ENCODE results near the gene CHRM1.

DNA sequence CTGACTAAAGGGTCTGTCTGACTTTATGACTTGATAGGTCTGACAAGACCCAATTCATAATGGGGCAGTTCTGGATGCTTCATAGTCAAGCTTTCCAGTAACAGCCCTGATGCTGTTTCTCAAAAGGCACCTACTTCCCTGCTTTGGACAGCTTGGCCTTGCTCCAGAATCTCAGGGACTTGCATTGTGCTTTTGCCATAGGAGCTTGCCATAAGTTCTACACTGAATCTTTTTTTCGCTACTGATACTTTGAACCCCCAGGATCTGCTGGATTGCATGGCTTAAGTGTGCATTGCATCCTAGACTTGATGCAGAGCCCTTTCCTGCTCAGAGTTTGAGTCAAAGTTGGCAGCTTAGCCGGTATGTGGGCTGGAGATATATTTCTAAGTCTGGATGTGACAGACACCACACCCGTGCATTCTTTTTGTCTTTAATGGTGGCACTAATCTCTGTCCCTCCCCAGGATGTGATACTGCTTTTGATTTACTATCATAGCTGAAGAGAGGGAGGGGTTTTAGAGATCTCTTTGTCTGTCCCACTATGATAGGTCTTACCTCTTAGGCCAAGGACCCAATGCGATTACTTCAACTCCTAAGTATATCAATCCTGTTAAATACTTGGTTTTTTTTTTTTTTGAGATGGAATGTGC lies 57.4 kb downstream of the CHRM1 start:
- no peak for TF ChIP-seq ZNF791 (tag by site-specific recombination; IDR thresholded peaks at IDR 0.05)
- TF ChIP-seq, protein P1, sequence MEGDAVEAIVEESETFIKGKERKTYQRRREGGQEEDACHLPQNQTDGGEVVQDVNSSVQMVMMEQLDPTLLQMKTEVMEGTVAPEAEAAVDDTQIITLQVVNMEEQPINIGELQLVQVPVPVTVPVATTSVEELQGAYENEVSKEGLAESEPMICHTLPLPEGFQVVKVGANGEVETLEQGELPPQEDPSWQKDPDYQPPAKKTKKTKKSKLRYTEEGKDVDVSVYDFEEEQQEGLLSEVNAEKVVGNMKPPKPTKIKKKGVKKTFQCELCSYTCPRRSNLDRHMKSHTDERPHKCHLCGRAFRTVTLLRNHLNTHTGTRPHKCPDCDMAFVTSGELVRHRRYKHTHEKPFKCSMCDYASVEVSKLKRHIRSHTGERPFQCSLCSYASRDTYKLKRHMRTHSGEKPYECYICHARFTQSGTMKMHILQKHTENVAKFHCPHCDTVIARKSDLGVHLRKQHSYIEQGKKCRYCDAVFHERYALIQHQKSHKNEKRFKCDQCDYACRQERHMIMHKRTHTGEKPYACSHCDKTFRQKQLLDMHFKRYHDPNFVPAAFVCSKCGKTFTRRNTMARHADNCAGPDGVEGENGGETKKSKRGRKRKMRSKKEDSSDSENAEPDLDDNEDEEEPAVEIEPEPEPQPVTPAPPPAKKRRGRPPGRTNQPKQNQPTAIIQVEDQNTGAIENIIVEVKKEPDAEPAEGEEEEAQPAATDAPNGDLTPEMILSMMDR (tag by site-specific recombination; IDR thresholded peaks at IDR 0.05), result no peak
- TF ChIP-seq, protein P2, sequence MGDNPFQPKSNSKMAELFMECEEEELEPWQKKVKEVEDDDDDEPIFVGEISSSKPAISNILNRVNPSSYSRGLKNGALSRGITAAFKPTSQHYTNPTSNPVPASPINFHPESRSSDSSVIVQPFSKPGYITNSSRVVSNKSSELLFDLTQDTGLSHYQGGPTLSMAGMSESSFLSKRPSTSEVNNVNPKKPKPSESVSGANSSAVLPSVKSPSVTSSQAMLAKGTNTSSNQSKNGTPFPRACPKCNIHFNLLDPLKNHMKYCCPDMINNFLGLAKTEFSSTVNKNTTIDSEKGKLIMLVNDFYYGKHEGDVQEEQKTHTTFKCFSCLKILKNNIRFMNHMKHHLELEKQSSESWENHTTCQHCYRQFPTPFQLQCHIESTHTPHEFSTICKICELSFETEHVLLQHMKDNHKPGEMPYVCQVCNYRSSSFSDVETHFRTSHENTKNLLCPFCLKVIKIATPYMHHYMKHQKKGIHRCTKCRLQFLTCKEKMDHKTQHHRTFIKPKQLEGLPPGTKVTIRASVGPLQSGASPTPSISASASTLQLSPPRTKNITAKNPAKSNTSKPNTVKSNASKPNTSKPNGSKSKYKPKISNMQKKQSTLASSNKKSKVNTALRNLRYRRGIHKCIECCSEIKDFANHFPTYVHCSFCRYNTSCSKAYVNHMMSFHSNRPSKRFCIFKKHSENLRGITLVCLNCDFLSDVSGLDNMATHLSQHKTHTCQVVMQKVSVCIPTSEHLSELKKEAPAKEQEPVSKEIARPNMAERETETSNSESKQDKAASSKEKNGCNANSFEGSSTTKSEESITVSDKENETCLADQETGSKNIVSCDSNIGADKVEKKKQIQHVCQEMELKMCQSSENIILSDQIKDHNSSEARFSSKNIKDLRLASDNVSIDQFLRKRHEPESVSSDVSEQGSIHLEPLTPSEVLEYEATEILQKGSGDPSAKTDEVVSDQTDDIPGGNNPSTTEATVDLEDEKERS (tag by site-specific recombination; IDR thresholded peaks at IDR 0.05), result no peak
- no peak for TF ChIP-seq KLF9 (tag by site-specific recombination; IDR thresholded peaks at IDR 0.05; ENCODE audit: low read depth)
- no peak for TF ChIP-seq ZNF660 (tag by site-specific recombination; IDR thresholded peaks at IDR 0.05)
- no peak for TF ChIP-seq ZNF112 (tag by site-specific recombination; IDR thresholded peaks at IDR 0.05)
- no peak for TF ChIP-seq ZNF621 (tag by site-specific recombination; IDR thresholded peaks at IDR 0.05)
- TF ChIP-seq ZNF221 (tag by site-specific recombination; IDR thresholded peaks at IDR 0.05; ENCODE audit: borderline replicate concordance), result no peak
